ENCODE data around the gene MAGI1.

GRCh38 chr3:65701516-65701915 is 337.2 kb downstream of the MAGI1 start:
- no peak for TF ChIP-seq POLR2AphosphoS5 (IDR thresholded peaks at IDR 0.05)
- no peak for TF ChIP-seq CTCF (IDR thresholded peaks at IDR 0.05)
- TF ChIP-seq POLR2A (IDR thresholded peaks at IDR 0.05): no peak
- TF ChIP-seq EP300 (IDR thresholded peaks at IDR 0.05): no peak
